H1 (cell line): ENCODE data around the gene FN3KRP. TPM values are rescaled to one million over a fixed set of nuclear protein-coding genes. Genes with fewer than 3 reads are reported as not detected.

ENCODE experiments used
- CTCF ChIA-PET: fragments of 300-600 bp; sonication (Branson Sonifier 250); formaldehyde crosslinking; loops from one replicate; lab custom pipeline; 2021; ENCODE audit not compliant: partially characterized antibody; lab: Charles Lee
- POLR2A ChIA-PET: fragments of 300-600 bp; sonication (Branson Sonifier 250); formaldehyde crosslinking; loops from one replicate; lab custom pipeline; 2021; ENCODE audit warnings: inconsistent platforms; ENCODE audit not compliant: partially characterized antibody; lab: Charles Lee
- DNase-seq, 2 experiments: peaks; one replicate each; pipeline versions ENCODE4 v3.0.0 to v3.0.0-alpha.2; 2010 to 2022; ENCODE audit warnings: low spot score in 2 of 2, low read depth in 1 of 2, mixed read lengths in 1 of 2
- FAIRE-seq: peaks from 2 replicates; lab custom pipeline; 2011; peaks lifted over from hg19 to GRCh38; lab: Jason Lieb, UNC
- H2AFZ ChIP-seq: 2 replicates; pipeline ENCODE4 v1.8.1; 2012; ENCODE audit warnings: low read length, inconsistent platforms
- H2AK5ac ChIP-seq: 2 replicates; pipeline ENCODE4 v1.6.1; 2013; ENCODE audit warnings: low read depth, low read length
- H2BK120ac ChIP-seq: replicated peaks from 2 replicates; pipeline ENCODE3; 2013; ENCODE audit warnings: low read depth, low read length, inconsistent platforms
- H2BK12ac ChIP-seq: 2 replicates; pipeline ENCODE4 v1.6.1; 2013; ENCODE audit warnings: low read depth, low read length
- H2BK15ac ChIP-seq: 2 replicates; pipeline ENCODE4 v1.6.1; 2013; ENCODE audit warnings: low read length
- H2BK20ac ChIP-seq: 2 replicates; pipeline ENCODE4 v1.6.1; 2013; ENCODE audit warnings: low read length
- H2BK5ac ChIP-seq: 2 replicates; pipeline ENCODE4 v1.6.1; 2013; ENCODE audit warnings: low read depth, low read length
- H3K14ac ChIP-seq: 2 replicates; pipeline ENCODE4 v1.6.1; 2013; ENCODE audit warnings: inconsistent platforms; ENCODE audit not compliant: insufficient read length
- H3K18ac ChIP-seq: 2 replicates; pipeline ENCODE4 v1.6.1; 2013; ENCODE audit warnings: low read length; ENCODE audit errors: extremely low read depth
- H3K23ac ChIP-seq: 2 replicates; pipeline ENCODE4 v1.6.1; 2013; ENCODE audit warnings: inconsistent platforms; ENCODE audit not compliant: insufficient read length
- H3K23me2 ChIP-seq: 2 replicates; pipeline ENCODE4 v1.6.1; 2013; ENCODE audit warnings: low read depth, low read length
- H3K27ac ChIP-seq: 2 replicates; pipeline ENCODE4 v1.6.1; 2011; ENCODE audit warnings: low read depth, low read length, inconsistent platforms
- H3K27me3 ChIP-seq, 4 experiments: replicated peaks in 1 of 4; 1 replicate in 1 of 4; 2 replicates in 3 of 4; pipeline versions ENCODE4 v1.6.1 to v1.8.1; 2011 to 2013; ENCODE audit warnings: low read length in 3 of 4, mild to moderate bottlenecking in 3 of 4, inconsistent platforms in 2 of 4, mixed read lengths in 2 of 4, moderate library complexity in 1 of 4; ENCODE audit not compliant: control insufficient read depth in 3 of 4, insufficient read depth in 3 of 4; ENCODE audit errors: extremely low read depth in 1 of 4
- H3K36me3 ChIP-seq, 4 experiments: 2 replicates each; pipeline versions ENCODE4 v1.6.1 to v1.8.1; 2011 to 2013; ENCODE audit warnings: mild to moderate bottlenecking in 4 of 4, low read length in 3 of 4, moderate library complexity in 2 of 4, control low read depth in 1 of 4, inconsistent platforms in 1 of 4; ENCODE audit not compliant: insufficient read depth in 4 of 4, control insufficient read depth in 2 of 4
- H3K4ac ChIP-seq: replicated peaks from 2 replicates; pipeline ENCODE3; 2013; ENCODE audit warnings: low read length, low read depth, mixed read lengths, inconsistent platforms; ENCODE audit not compliant: insufficient read length
- H3K4me1 ChIP-seq, 4 experiments: replicated peaks in 1 of 4; 1 replicate in 1 of 4; 2 replicates in 3 of 4; pipeline versions ENCODE4 v1.6.1 to v1.8.1; 2011 to 2013; ENCODE audit warnings: low read length in 3 of 4, inconsistent platforms in 2 of 4, mixed read lengths in 1 of 4; ENCODE audit not compliant: insufficient read depth in 4 of 4, control insufficient read depth in 3 of 4
- H3K4me2 ChIP-seq, 2 experiments: 2 replicates each; pipeline versions ENCODE4 v1.6.1 to v1.8.1; 2011 to 2013; ENCODE audit warnings: low read depth in 2 of 2, low read length in 2 of 2, control low read depth in 1 of 2, inconsistent platforms in 1 of 2, mild to moderate bottlenecking in 1 of 2; ENCODE audit not compliant: insufficient read depth in 1 of 2
- H3K4me3 ChIP-seq, 4 experiments: fragments of 200-600, 300-600 bp in 1 of 4; sonication (generic), shearing (Covaris generic), sonication (Bioruptor Twin) in 1 of 4; 2 replicates each; pipeline versions ENCODE4 v1.5.1 to v1.8.1; 2011 to 2016; ENCODE audit warnings: low read length in 4 of 4, low read depth in 3 of 4, control low read depth in 2 of 4, inconsistent platforms in 2 of 4, mild to moderate bottlenecking in 2 of 4, mixed read lengths in 1 of 4, moderate library complexity in 1 of 4; ENCODE audit not compliant: insufficient read depth in 2 of 4; ENCODE audit errors: extremely low read depth in 1 of 4
- H3K56ac ChIP-seq: replicated peaks from 2 replicates; pipeline ENCODE3; 2013; ENCODE audit warnings: low read depth, mild to moderate bottlenecking, mixed read lengths, low read length, inconsistent platforms; ENCODE audit not compliant: insufficient read length
- H3K79me1 ChIP-seq: 2 replicates; pipeline ENCODE4 v1.6.1; 2013; ENCODE audit warnings: low read depth, low read length, control low read depth
- H3K79me2 ChIP-seq, 2 experiments: 2 replicates each; pipeline versions ENCODE4 v1.6.1 to v1.8.1; 2012 to 2013; ENCODE audit warnings: low read length in 2 of 2, mild to moderate bottlenecking in 2 of 2, inconsistent platforms in 1 of 2; ENCODE audit not compliant: insufficient read depth in 2 of 2, control insufficient read depth in 1 of 2
- H3K9ac ChIP-seq, 4 experiments: replicated peaks in 1 of 4; 1 replicate in 1 of 4; 2 replicates in 3 of 4; pipeline versions ENCODE4 v1.6.1 to v1.8.1; 2011 to 2013; ENCODE audit warnings: low read depth in 3 of 4, low read length in 3 of 4, control low read depth in 2 of 4, mild to moderate bottlenecking in 2 of 4, moderate library complexity in 2 of 4, inconsistent platforms in 1 of 4; ENCODE audit errors: extremely low read depth in 1 of 4
- H3K9me3 ChIP-seq, 2 experiments: 2 replicates each; pipeline versions ENCODE4 v1.6.1 to v1.8.1; 2012 to 2013; ENCODE audit warnings: mild to moderate bottlenecking in 2 of 2, moderate library complexity in 2 of 2, control low read depth in 1 of 2, inconsistent platforms in 1 of 2, low read depth in 1 of 2, low read length in 1 of 2, mixed read lengths in 1 of 2; ENCODE audit not compliant: insufficient read depth in 2 of 2
- H4K20me1 ChIP-seq, 2 experiments: replicated peaks in 1 of 2; 2 replicates each; pipeline versions ENCODE3 to v1.8.1; 2011 to 2013; ENCODE audit warnings: inconsistent platforms in 2 of 2, low read length in 2 of 2, mild to moderate bottlenecking in 1 of 2; ENCODE audit not compliant: insufficient read depth in 2 of 2, control insufficient read depth in 1 of 2
- H4K5ac ChIP-seq: 2 replicates; pipeline ENCODE4 v1.6.1; 2013; ENCODE audit warnings: low read length, low read depth, mixed read lengths, inconsistent platforms; ENCODE audit not compliant: insufficient read length
- H4K8ac ChIP-seq: 2 replicates; pipeline ENCODE4 v1.8.0; 2013; ENCODE audit warnings: mild to moderate bottlenecking, moderate library complexity, low read length, inconsistent platforms; ENCODE audit not compliant: insufficient read depth; ENCODE audit errors: extremely low read depth
- H4K91ac ChIP-seq: replicated peaks from 2 replicates; pipeline ENCODE3; 2013; ENCODE audit warnings: low read length, mixed read lengths, inconsistent platforms; ENCODE audit not compliant: insufficient read length
- BCL11A ChIP-seq, 2 experiments: IDR thresholded peaks; one replicate each; pipeline ENCODE4 v1.6.1; 2011; ENCODE audit warnings: low read depth in 2 of 2, low read length in 2 of 2, mild to moderate bottlenecking in 2 of 2
- E2F6 ChIP-seq: IDR thresholded peaks from 2 replicates; pipeline ENCODE4 v1.6.1; 2012; ENCODE audit warnings: inconsistent platforms
- NRF1 ChIP-seq: IDR thresholded peaks from 2 replicates; pipeline ENCODE4 v1.6.1; 2011; ENCODE audit warnings: mild to moderate bottlenecking, low read depth, low read length, improper control_type of control experiment
- POLR2AphosphoS5 ChIP-seq: IDR thresholded peaks from 2 replicates; pipeline ENCODE4 v1.6.1; 2011; ENCODE audit warnings: low read depth, low read length
- RNF2 ChIP-seq: fragments of 200-900, 300-1000 bp; sonication (generic); IDR thresholded peaks from 2 replicates; pipeline ENCODE4 v1.7.1; 2016; ENCODE audit warnings: borderline replicate concordance, low read depth, mild to moderate bottlenecking, antibody characterized with exemption, low read length; ENCODE audit not compliant: poor library complexity, severe bottlenecking; ENCODE audit errors: missing control alignments
- SIRT6 ChIP-seq: IDR thresholded peaks from one replicate; pipeline ENCODE4 v1.7.1; 2012; ENCODE audit warnings: low read length, inconsistent platforms
- SP1 ChIP-seq: IDR thresholded peaks from 2 replicates; pipeline ENCODE4 v1.6.1; 2011; ENCODE audit warnings: low read depth, low read length
- TCF12 ChIP-seq: IDR thresholded peaks from 2 replicates; pipeline ENCODE4 v1.6.1; 2011; ENCODE audit warnings: low read depth, mild to moderate bottlenecking, low read length
- USF2 ChIP-seq: IDR thresholded peaks from 2 replicates; pipeline ENCODE4 v1.6.1; 2011; ENCODE audit warnings: low read length, improper control_type of control experiment
- WGBS, 2 experiments: shearing (Covaris generic) in 1 of 2; methylation state at CpG; one replicate each; pipeline versions ENCODE4 v1.1.6 to v1.1.7; 2013 to 2015; ENCODE audit warnings: low lambda C conversion rate in 2 of 2, mixed read lengths in 2 of 2, inconsistent platforms in 1 of 2, low coverage in 1 of 2, missing lambda C conversion rate in 1 of 2; ENCODE audit not compliant: insufficient replicate concordance in 2 of 2, insufficient coverage in 1 of 2, insufficient read length in 1 of 2; ENCODE audit errors: extremely low coverage in 1 of 2, missing lambda C conversion rate in 1 of 2; 5-methylcytosine and 5-hydroxymethylcytosine counted together
- polyA plus RNA-seq, 7 experiments: library from polyadenylated mRNA; depleted of rRNA in 3 of 7; stranded (reverse) in 5 of 7; unstranded in 2 of 7; fragments of >200 nt in 5 of 7; fragments of 200-250 nt in 2 of 7; gene quantifications; 1 replicate in 5 of 7; 2 replicates in 1 of 7; 4 replicates in 1 of 7; pipeline versions ENCODE4 v1.2.1 to v1.2.3, GENCODE V29; 2011 to 2013; ENCODE audit warnings: missing spikeins in 2 of 7, mixed read lengths in 2 of 7
- total RNA-seq: library from RNA; stranded (reverse); fragmentation: NEBNext Ultra II Directional; extraction: Animal tissue kit (Norgen Biotek cat#: 25700); gene quantifications from 2 replicates; pipeline ENCODE4 v1.2.1, GENCODE V29; 2021

FN3KRP gene
- total and polyA plus RNA-seq, 2 of the 8 experiments (the other 6 are each of a cell fraction or from before 2014, with no cell fraction given), result 18.1 to 21.4 TPM

- Histone ChIP-seq H4K20me1 (peaks cover 6 to 14% of the 10 kb centered on the region in 2 experiments), H3K4ac (no peak overlapping the region), H3K79me2 (peaks cover 0 to 13% of the 10 kb centered on the region in 2 experiments; a peak in 1 of 4 replicates), H2AFZ (no peak overlapping the region), H4K5ac (no peak overlapping the region), H3K23me2 (no peaks in the 10 kb centered on the region), H2AK5ac (no peak overlapping the region), H2BK12ac (no peak overlapping the region), H3K36me3 (peaks cover 7 to 20% (median 12%) of the 10 kb centered on the region in 4 experiments), H3K56ac (no peak overlapping the region), H3K27me3 (no peaks in the 10 kb centered on the region), H4K8ac (no peak overlapping the region), H3K14ac (no peak overlapping the region), H2BK20ac (no peak overlapping the region), H2BK15ac (no peak overlapping the region), H4K91ac (no peak overlapping the region), H3K18ac (no peak overlapping the region), H2BK5ac (no peak overlapping the region), H2BK120ac (no peak overlapping the region), H3K23ac (no peak overlapping the region), H3K9ac (no peak overlapping the region), H3K9me3 (no peaks in the 10 kb centered on the region), H3K27ac (no peak overlapping the region), H3K79me1 (peaks cover 13% of the 10 kb centered on the region), H3K4me1 (no peaks in the 10 kb centered on the region; a peak in 1 of 7 replicates), H3K4me2 (no peak overlapping the region), H3K4me3 (no peak overlapping the region)
- 89% methylated on average over 13 of the region's 13 CpGs; no CpG with 5 or more reads in 1 of the 2 experiments for WGBS, 2 experiments
- ChIA-PET CTCF (interaction anchor here (0.7 to 2.1 kb wide), 10 partner anchors 10 to 159 kb away, joined by 3 to 11 read pairs (median 4); no protein-coding TSS in a partner anchor), POLR2A (interaction anchor here (0.7 kb wide), 3 partner anchors 94 to 342 kb away, joined by 3 to 5 read pairs (median 4); no protein-coding TSS in a partner anchor)
- FAIRE-seq (no peak), DNase-seq (no peak)
- TF ChIP-seq RNF2, result no peak
- no peak for TF ChIP-seq TCF12
- TF ChIP-seq SIRT6, result no peak
- no peak for TF ChIP-seq BCL11A (IDR thresholded peaks at IDR 0.05; ENCODE audit: low read depth in 2 of 2, low read length in 2 of 2)
- no peak for TF ChIP-seq SP1
- TF ChIP-seq E2F6, result no peak
- TF ChIP-seq USF2, result no peak
- no peak for TF ChIP-seq NRF1
- TF ChIP-seq POLR2AphosphoS5, result no peak
Measured at GRCh38 chr17:82776454-82776853, 59.9 kb downstream of the FN3KRP start.
